Stimulated activated CD4-positive, alpha-beta T cell treated with anti-CD3 and anti-CD28 coated beads, Interleukin-4, amount 100 ng/mL, for 4 hours (primary cell): ENCODE measurements around the gene DUS1L.

Experiments
- DNase-seq, 2 experiments: peaks; one replicate each; pipeline ENCODE4 v3.0.0-alpha.2; 2020

The DUS1L gene

DNA sequence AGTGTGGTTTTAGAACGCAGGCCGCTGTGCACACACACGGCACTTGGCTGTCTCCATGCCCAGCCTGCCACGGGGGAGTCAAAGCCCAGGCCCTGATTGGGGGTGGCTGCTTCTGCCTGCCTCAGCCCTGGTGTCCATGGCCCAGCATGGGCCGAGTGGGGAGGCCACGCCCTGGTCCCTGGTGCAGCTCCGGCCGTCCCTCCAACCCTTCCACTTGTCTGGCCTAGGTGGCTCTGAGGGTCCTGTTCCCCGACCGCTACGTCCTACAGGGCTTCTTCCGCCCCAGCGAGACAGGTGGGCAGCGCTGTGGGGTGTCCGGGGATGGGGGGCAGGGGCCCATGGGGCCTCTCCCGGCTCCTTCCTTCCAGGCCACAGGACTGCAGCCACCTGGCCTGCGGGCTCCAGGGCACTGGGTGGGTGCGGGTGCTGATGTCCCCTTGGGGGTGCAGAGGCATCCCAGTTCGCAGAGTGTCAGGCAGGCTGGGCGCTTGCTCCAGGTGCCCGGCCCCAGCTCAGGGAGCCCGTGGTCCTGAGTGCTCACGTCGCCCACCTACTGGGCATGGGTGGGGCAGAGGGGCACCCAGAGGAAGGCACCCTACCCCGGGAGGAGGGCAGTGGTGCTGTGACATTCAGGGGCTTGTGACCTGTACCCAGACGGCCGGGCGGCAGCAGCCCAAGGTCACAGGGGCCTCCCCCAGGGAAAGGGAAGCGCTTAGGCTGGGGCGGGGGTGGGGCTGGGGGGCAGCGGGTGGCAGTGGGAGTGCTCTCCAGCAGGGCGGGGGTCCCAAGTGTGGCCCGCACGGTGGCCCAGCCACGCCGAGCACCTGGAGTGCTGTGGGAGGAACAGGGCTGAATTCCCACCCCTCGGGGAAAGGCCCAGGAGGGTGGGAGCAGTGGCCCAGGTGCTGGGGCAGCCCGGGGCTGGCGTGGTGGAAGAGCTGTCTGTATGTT, 54.8 kb downstream of the DUS1L start:
- no peak for DNase-seq

DNA sequence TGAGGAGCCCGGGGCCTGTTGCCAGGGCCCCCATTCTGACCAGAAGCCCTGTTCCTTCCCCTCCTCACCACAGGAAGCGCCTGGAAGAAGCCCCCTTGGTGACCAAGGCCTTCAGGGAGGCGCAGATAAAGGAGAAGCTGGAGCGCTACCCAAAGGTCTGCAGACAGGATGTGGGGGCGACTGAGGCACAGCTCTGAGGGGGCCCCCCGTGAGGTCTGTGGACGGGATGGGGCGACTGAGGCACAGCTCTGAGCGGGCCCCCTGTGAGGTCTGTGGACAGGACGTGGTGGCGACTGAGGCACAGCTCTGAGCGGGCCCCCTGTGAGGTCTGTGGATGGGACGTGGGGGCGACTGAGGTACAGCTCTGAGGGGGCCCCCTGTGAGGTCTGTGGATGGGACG, 56.2 kb downstream of the DUS1L start:
- DNase-seq = no peak

DNA sequence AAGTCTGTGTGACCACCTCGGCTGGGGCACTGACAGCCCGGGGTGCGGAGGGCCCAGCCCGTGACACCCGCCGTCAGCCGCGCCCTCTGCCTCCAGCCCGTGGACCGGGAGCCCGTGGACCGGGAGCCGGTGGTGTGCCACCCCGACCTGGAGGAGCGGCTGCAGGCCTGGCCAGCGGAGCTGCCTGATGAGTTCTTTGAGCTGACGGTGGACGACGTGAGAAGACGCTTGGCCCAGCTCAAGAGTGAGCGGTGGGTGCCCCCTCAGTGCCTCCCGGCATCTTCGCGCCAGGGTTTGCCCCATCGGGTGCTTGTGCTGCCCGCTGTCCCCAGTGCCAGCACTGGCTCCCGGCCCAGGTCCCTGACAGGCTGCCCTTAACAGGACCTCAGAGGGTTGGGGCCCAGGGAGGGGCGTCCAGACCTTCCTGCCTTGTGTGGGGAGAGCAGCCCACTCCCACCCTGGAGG, 56.6 kb downstream of the DUS1L start:
- DNase-seq = no peak

DNA sequence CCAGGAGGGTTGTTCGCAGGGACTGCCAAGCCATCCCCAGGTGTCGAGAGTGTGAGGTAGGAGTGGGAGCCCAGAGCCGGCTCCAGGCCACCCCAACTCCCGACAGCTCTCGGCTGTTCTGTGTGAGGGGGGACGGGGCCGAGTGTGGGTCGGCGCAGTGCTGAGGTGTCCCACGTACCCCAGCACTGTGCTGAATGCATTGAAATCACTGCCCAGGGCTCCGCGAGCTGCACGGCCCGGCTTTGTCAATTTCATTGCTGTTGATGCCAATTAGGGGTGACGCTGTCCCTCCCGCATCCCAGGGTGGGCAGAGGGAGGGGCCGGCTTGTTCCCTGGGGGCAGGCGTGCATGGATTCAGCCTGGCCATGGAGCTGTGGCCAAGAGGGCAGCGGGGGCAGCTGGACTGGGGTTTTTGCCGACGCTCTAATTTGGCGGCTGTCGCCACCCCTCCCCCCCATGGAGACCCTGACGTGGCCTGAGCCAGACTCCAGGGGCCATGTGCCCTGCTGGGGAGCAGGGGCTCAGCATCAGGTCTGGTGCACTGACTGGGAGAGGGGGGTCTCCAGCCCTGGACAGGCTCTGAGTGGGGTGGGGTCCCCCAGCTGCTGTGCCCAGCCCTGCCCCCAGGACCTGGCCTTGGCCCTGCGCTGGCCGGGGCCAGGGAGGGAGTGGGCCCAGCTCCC, 57.2 kb downstream of the DUS1L start:
- no peak for DNase-seq
